HEK293 (cell line): Measurements from ENCODE around the gene EIF4A3.
A peak's percentile ranks its signal among the peaks of the same experiment; 100 is the strongest.

ENCODE experiments used
- CTCF ChIA-PET: fragments of 350-600 bp; formaldehyde crosslinking; extraction: SDS; loops from one replicate; lab custom pipeline; 2021; ENCODE audit warnings: antibody characterized with exemption; lab: Yijun Ruan, JAX
- POLR2A ChIA-PET: fragments of 300-600 bp; formaldehyde crosslinking; extraction: SDS; loops from one replicate; lab custom pipeline; 2020; ENCODE audit warnings: antibody characterized with exemption, inconsistent platforms; lab: Yijun Ruan, JAX
- H3K27ac ChIP-seq: fragments of 200-500 bp; sonication (Bioruptor generic); 2 replicates; pipeline ENCODE4 v1.5.1; 2014; ENCODE audit warnings: low read depth, low read length, control low read depth, inconsistent platforms; ENCODE audit errors: extremely low read depth
- H3K36me3 ChIP-seq, 2 experiments: fragments of 200-500 bp in 1 of 2; sonication (Bioruptor generic) in 1 of 2; 1 replicate in 1 of 2; 2 replicates in 1 of 2; pipeline ENCODE4 v1.5.1; 2014 to 2017; ENCODE audit warnings: inconsistent platforms in 2 of 2, low read length in 2 of 2; ENCODE audit not compliant: control insufficient read depth in 2 of 2, insufficient read depth in 1 of 2
- H3K4me1 ChIP-seq: fragments of 200-500 bp; sonication (Bioruptor generic); 2 replicates; pipeline ENCODE4 v1.5.1; 2014; ENCODE audit warnings: mild to moderate bottlenecking, low read length, inconsistent platforms; ENCODE audit not compliant: control insufficient read depth, insufficient read depth
- H3K4me3 ChIP-seq: 2 replicates; pipeline ENCODE4 v1.5.1; 2011; ENCODE audit warnings: low read depth, mild to moderate bottlenecking, control low read depth, low read length, moderate library complexity
- H3K9me3 ChIP-seq: fragments of 200-500 bp; sonication (Bioruptor generic); 2 replicates; pipeline ENCODE4 v1.5.1; 2014; ENCODE audit warnings: low read depth, low read length, inconsistent platforms; ENCODE audit not compliant: control insufficient read depth, insufficient read depth
- BCL6B ChIP-seq: fragments of 450-650 bp; formaldehyde crosslinking; IDR thresholded peaks from 2 replicates; pipeline ENCODE4 v1.5.1; 2017; ENCODE audit warnings: missing biosample characterization, missing genetic modification characterization
- MZF1 ChIP-seq: fragments of 450-650 bp; formaldehyde crosslinking; IDR thresholded peaks from 2 replicates; pipeline ENCODE4 v1.5.1; 2017; ENCODE audit warnings: missing biosample characterization, missing genetic modification characterization, borderline replicate concordance
- TRIM28 ChIP-seq: IDR thresholded peaks from 2 replicates; pipeline ENCODE4 v1.6.1; 2011; ENCODE audit warnings: low read length, control low read depth, borderline replicate concordance
- ZIC2 ChIP-seq: fragments of 450-650 bp; formaldehyde crosslinking; IDR thresholded peaks from 2 replicates; pipeline ENCODE4 v1.5.1; 2016; ENCODE audit warnings: missing biosample characterization, missing genetic modification characterization
- ZNF140 ChIP-seq: fragments of 450-650 bp; formaldehyde crosslinking; IDR thresholded peaks from 2 replicates; pipeline ENCODE4 v1.5.1; 2016; ENCODE audit warnings: missing biosample characterization, missing genetic modification characterization
- ZNF24 ChIP-seq: fragments of 450-650 bp; formaldehyde crosslinking; IDR thresholded peaks from 2 replicates; pipeline ENCODE4 v1.5.1; 2016; ENCODE audit warnings: missing biosample characterization, missing genetic modification characterization
- ZNF26 ChIP-seq: fragments of 450-650 bp; formaldehyde crosslinking; IDR thresholded peaks from 2 replicates; pipeline ENCODE4 v1.5.1; 2016; ENCODE audit warnings: missing biosample characterization, missing genetic modification characterization
- ZNF341 ChIP-seq: fragments of 450-650 bp; formaldehyde crosslinking; IDR thresholded peaks from 2 replicates; pipeline ENCODE4; 2016; ENCODE audit warnings: low read depth, missing biosample characterization, missing genetic modification characterization
- ZNF473 ChIP-seq: fragments of 450-650 bp; formaldehyde crosslinking; IDR thresholded peaks from 2 replicates; pipeline ENCODE4 v1.5.1; 2017; ENCODE audit warnings: missing biosample characterization, missing genetic modification characterization
- ZNF544 ChIP-seq: fragments of 450-650 bp; formaldehyde crosslinking; IDR thresholded peaks from 2 replicates; pipeline ENCODE4 v1.5.0; 2017; ENCODE audit warnings: missing biosample characterization, missing genetic modification characterization
- ZNF571 ChIP-seq: fragments of 450-650 bp; formaldehyde crosslinking; IDR thresholded peaks from 2 replicates; pipeline ENCODE4 v1.5.0; 2017; ENCODE audit warnings: missing biosample characterization, missing genetic modification characterization
- ZNF610 ChIP-seq: fragments of 450-650 bp; formaldehyde crosslinking; IDR thresholded peaks from 2 replicates; pipeline ENCODE4 v1.5.1; 2016; ENCODE audit warnings: missing biosample characterization, missing genetic modification characterization, borderline replicate concordance
- ZNF623 ChIP-seq: fragments of 450-650 bp; formaldehyde crosslinking; IDR thresholded peaks from 2 replicates; pipeline ENCODE4 v1.5.1; 2016; ENCODE audit warnings: missing biosample characterization, missing genetic modification characterization
- ZNF692 ChIP-seq: fragments of 450-650 bp; formaldehyde crosslinking; IDR thresholded peaks from 2 replicates; pipeline ENCODE4 v1.5.1; 2016; ENCODE audit warnings: missing biosample characterization, missing genetic modification characterization
- ZSCAN30 ChIP-seq: fragments of 450-650 bp; IDR thresholded peaks from 2 replicates; pipeline ENCODE4 v1.5.1; 2018; ENCODE audit warnings: missing biosample characterization, mild to moderate bottlenecking, missing genetic modification characterization, moderate library complexity
- ZXDB ChIP-seq: fragments of 450-650 bp; formaldehyde crosslinking; IDR thresholded peaks from 2 replicates; pipeline ENCODE4 v1.5.1; 2016; ENCODE audit warnings: missing biosample characterization, missing genetic modification characterization

EIF4A3 gene

GRCh38 chr17:80169784-80170500, 23.0 kb upstream of the EIF4A3 start, which contains the start of gene CARD14:
CARD14 (plus strand) TSS chr17:80170030; CDS start chr17:80181439, 11,409 bp downstream.
- no peak for TF ChIP-seq ZNF24 (tag by site-specific recombination)
- no peak for TF ChIP-seq ZNF26 (tag by site-specific recombination)
- TF ChIP-seq ZNF140 (tag by site-specific recombination): no peak
- TF ChIP-seq ZNF692 (tag by site-specific recombination): no peak
- TF ChIP-seq ZNF610 (tag by site-specific recombination): no peak
- TF ChIP-seq MZF1 (tag by site-specific recombination): no peak
- no peak for TF ChIP-seq ZSCAN30 (tag by site-specific recombination)
- TF ChIP-seq ZNF571 (tag by site-specific recombination): no peak
- TF ChIP-seq TRIM28: no peak
- Histone ChIP-seq H3K4me1 (no peaks in the 10 kb centered on the region), H3K4me3 (no peak within 1 kb of the TSS), H3K9me3 (no peaks in the 10 kb centered on the region), H3K36me3 (no peaks in the 10 kb centered on the region), H3K27ac (no peak within 1 kb of the TSS)
- CTCF ChIA-PET: interaction anchor here (0.6 kb wide), 1 partner anchor 25 kb away, joined by 3 read pairs; no protein-coding TSS in a partner anchor
- POLR2A ChIA-PET: no interaction called here

GRCh38 chr17:80169107-80169506, 22.2 kb upstream of the EIF4A3 start:
- POLR2A ChIA-PET: no interaction called here

GRCh38 chr17:80168371-80168770, 21.4 kb upstream of the EIF4A3 start:
- H3K4me3 ChIP-seq: no peak overlapping the region
- no peaks in the 10 kb centered on the region for H3K4me1 ChIP-seq
- H3K9me3 ChIP-seq: no peaks in the 10 kb centered on the region
- H3K36me3 ChIP-seq: no peaks in the 10 kb centered on the region
- no peak overlapping the region for H3K27ac ChIP-seq
- TF ChIP-seq ZNF473 (tag by site-specific recombination): no peak
- no peak for TF ChIP-seq MZF1 (tag by site-specific recombination)
- TF ChIP-seq ZNF623 (tag by site-specific recombination): no peak
- no peak for TF ChIP-seq ZXDB (tag by site-specific recombination)
- TF ChIP-seq ZNF341: no peak
- no peak for TF ChIP-seq ZNF544
- ChIA-PET CTCF (interaction anchor here (0.6 to 2.0 kb wide), 2 partner anchors 28 to 647 kb away, joined by 3 to 5 read pairs; no protein-coding TSS in a partner anchor), POLR2A (no interaction called here)

More at GRCh38 chr17:80169107-80169506, 22.2 kb upstream of the EIF4A3 start:
- Histone ChIP-seq H3K4me3 (no peak overlapping the region), H3K4me1 (no peaks in the 10 kb centered on the region), H3K27ac (no peak overlapping the region), H3K36me3 (no peaks in the 10 kb centered on the region), H3K9me3 (no peaks in the 10 kb centered on the region)
- CTCF ChIA-PET: interaction anchor here (0.6 to 2.0 kb wide), 2 partner anchors 26 to 28 kb away, joined by 3 to 5 read pairs; no protein-coding TSS in a partner anchor
- TF ChIP-seq BCL6B (tag by site-specific recombination) (no peak), ZNF24 (tag by site-specific recombination) (no peak), ZIC2 (peak; percentile 39), ZNF623 (tag by site-specific recombination) (peak; percentile 97)
